ENCODE data around the gene OTOA. TPM values are rescaled to one million over a fixed set of nuclear protein-coding genes. Genes with fewer than 3 reads are reported as not detected.

Gene OTOA
- total and polyA plus RNA-seq, 12 donors = 0.06 to 0.21 (median 0.07) TPM; not detected in 6

- peak in 2 of 8 donors; percentile 41 to 51 for ATAC-seq
- 10 to 16% methylated on average over 4 of the region's 4 CpGs for WGBS, 2 donors
- H3K4me3 ChIP-seq = no peak overlapping the region
- H3K27ac ChIP-seq = peak overlapping the region in 2 of 10 donors; percentile 14 to 59
- peaks cover 0 to 23% (median 0%) of the 10 kb centered on the region in 9 donors for H3K36me3 ChIP-seq
- TF ChIP-seq CTCF (IDR thresholded peaks at IDR 0.05) = peak; percentile 70 to 90 (median 86)
- peak in 1 of 2 donors; percentile 34 for DNase-seq
- no peaks in the 10 kb centered on the region for H3K9me3 ChIP-seq
- intact Hi-C loops (cut with DNase I) = loop anchor here (1.0 to 10.0 kb wide), 5 partner anchors 45 to 52 kb away; no protein-coding TSS in a partner anchor
- H3K27me3 ChIP-seq = no peaks in the 10 kb centered on the region
- H3K4me1 ChIP-seq = peaks cover 0 to 64% (median 4%) of the 10 kb centered on the region in 9 donors
These were observed 6.7 kb upstream of the OTOA start for GRCh38 chr16:21656795-21657768.

- Histone ChIP-seq H3K9me3 (no peaks in the 10 kb centered on the region), H3K27ac (no peak overlapping the region), H3K27me3 (peaks cover 0 to 12% (median 0%) of the 10 kb centered on the region in 7 donors), H3K4me3 (no peak overlapping the region), H3K4me1 (peaks cover 0 to 53% (median 4%) of the 10 kb centered on the region in 9 donors), H3K36me3 (peaks cover 0 to 23% (median 0%) of the 10 kb centered on the region in 9 donors)
- 82 to 91% methylated on average over 4 of the region's 4 CpGs for WGBS, 2 donors
- intact Hi-C loops (cut with DNase I) = loop anchor here in 7 of 10 donors (5.0 to 10.0 kb wide), 3 partner anchors 43 to 48 kb away; no protein-coding TSS in a partner anchor
- DNase-seq (no peak), ATAC-seq (peak in 3 of 8 donors; percentile 35 to 42 (median 40))
- TF ChIP-seq CTCF (IDR thresholded peaks at IDR 0.05) = no peak
These were observed 4.6 kb upstream of the OTOA start for GRCh38 chr16:21659124-21659523.

DNA sequence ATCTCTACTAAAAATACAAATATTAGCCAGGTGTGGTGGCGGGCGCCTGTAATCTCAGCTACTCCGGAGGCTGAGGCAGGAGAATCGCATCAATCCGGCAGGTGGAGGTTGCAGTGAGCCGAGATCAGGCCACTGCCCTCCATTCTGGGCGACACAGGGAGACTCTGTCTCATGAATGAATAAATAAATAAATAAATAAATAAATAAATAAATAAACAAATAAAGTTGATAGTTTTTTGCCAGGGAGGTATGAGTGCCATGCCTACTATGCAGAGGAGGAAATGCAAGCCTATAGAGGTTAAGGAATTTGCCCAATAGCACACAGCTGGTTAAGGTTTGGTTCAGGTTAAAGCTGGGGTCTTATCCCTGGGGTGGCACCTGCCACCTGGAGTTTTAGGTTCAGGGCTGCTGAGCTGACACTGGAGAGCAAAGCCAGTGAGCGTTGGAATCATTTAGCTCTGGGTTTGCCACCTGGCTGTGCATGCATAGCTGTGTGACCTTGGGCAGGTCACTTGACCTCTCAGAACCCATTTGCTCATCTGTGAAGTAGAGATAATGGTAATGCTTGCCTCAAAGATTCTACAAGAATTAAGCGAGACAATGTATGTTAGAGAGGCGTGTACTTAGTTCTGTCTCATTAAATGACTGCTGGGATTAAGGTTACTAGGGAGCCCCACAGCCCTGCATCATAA lies 1.2 kb downstream of the OTOA start:
- DNase-seq (no peak), ATAC-seq (no peak)
- Histone ChIP-seq H3K36me3 (no peaks in the 10 kb centered on the region), H3K4me1 (peaks cover 0 to 10% (median 1%) of the 10 kb centered on the region in 9 donors), H3K27me3 (peaks cover 0 to 30% (median 19%) of the 10 kb centered on the region in 7 donors), H3K4me3 (no peak overlapping the region), H3K9me3 (no peaks in the 10 kb centered on the region), H3K27ac (no peak overlapping the region)
- TF ChIP-seq CTCF (IDR thresholded peaks at IDR 0.05) = no peak
- WGBS, 2 donors = 96% methylated on average over 10 of the region's 10 CpGs
- intact Hi-C loops (cut with DNase I) = no loop called here

DNA sequence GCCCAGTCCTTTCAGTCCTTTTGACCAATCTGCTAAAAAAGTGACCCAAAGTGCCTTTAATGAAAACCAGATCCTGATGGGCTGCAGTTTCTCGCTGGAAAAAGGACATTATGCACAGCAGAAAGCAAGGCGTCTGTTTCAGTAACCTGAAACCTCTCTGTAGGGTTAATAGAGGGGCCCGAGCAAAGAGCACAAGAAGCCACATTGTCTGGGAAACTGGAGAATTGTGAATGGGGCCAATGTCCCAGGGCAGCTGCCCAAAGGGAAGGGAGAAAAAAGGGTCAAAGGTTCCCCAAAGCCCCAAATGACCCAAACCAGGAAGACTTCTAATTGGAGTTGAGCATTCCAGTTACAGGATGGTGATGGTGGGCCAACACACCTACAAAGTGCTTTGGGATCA lies 3.0 kb downstream of the OTOA start:
- intact Hi-C loops (cut with DNase I) = no loop called here
- DNase-seq (no peak), ATAC-seq (no peak)
- peaks cover 0 to 10% (median 0%) of the 10 kb centered on the region in 9 donors for H3K4me1 ChIP-seq
- no peaks in the 10 kb centered on the region for H3K36me3 ChIP-seq
- peaks cover 0 to 30% (median 19%) of the 10 kb centered on the region in 7 donors for H3K27me3 ChIP-seq
- no peak for TF ChIP-seq CTCF (IDR thresholded peaks at IDR 0.05)
- WGBS, 2 donors = 38 to 46% methylated on average over 3 of the region's 3 CpGs
- H3K9me3 ChIP-seq = no peaks in the 10 kb centered on the region
- H3K4me3 ChIP-seq = no peak overlapping the region
- H3K27ac ChIP-seq = no peak overlapping the region
